Anterior cingulate cortex (tissue), 58 donors: ENCODE results near the gene CELSR1.
"Not testable (repeated sequence)": the region's sequence is repeated elsewhere in the genome, so short reads cannot be mapped to it uniquely, and the experiment has no call there.

Experiments used
- DNase-seq, 58 donors: peaks; one replicate each; lab custom pipeline; 2025; lab: John Stamatoyannopoulos, UW

CELSR1 gene

DNA sequence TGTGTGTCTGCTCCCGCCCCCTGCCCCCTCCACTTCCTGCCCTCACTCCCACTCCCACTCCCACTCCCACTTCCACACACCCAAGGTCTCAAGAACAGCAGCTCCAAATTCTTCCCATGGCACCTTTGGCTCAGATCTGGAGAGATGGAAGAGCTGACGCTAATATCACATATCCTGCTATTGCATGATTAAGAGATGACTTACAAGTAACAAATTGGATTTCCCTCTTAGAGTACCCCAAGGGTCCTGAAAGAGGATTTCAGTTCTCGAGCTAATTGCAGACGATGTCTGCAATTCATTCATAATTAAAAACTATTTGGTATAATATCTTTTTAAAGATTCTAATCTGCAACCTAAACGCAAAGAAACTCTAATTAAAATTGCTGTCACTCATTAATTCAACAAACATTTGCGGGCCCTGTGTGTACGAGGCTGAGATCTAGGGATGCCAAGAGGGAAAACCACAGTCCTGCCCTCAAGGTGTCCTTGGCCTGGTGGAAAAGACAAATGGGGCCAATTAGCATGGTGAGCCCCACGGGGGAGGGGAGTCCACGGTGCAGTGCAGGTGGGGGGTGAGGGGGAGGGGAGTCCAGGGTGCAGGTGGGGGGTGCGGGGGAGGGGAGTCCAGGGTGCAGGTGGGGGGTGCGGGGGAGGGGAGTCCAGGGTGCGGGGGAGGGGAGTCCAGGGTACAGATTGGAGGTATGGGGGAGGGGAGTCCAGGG lies 50.3 kb downstream of the CELSR1 start:
- no peak for DNase-seq

DNA sequence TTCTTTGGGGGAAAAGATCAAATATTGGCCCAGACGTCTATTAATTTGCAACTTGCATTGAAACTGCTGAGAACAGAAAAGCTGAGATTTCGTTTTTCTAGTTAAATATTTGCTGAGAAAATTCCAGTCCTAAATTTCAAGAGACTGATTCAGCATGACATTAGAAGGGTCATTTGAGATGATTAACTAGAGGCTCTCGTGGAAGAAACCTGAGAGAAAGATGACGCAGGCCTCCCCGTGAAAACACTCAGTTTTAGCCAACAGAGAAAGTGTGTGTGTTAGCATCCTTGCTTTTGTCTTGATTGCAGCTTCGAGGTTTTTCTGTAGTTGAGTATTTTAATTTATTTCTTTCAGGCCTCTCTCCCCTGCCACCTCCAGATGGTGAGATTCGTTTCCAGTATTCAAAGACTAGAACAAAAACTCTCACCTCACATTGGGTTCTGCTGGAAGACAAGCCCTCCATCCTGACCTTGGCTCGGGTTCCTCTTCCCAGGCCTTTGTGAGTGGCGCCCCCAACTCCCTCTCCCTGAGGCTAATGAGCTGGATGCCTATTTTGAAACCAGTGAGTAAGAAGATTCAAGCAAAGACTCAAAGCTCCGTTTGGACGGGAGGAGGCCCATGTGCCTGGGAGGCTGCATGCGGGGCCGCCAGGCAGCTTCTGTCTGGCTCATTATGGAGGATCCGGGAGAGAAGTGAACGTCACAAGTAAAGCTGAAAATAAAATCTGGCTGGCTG lies 52.4 kb downstream of the CELSR1 start:
- DNase-seq = peak in 4 of 58 donors; percentile 6 to 33 (median 13)

DNA sequence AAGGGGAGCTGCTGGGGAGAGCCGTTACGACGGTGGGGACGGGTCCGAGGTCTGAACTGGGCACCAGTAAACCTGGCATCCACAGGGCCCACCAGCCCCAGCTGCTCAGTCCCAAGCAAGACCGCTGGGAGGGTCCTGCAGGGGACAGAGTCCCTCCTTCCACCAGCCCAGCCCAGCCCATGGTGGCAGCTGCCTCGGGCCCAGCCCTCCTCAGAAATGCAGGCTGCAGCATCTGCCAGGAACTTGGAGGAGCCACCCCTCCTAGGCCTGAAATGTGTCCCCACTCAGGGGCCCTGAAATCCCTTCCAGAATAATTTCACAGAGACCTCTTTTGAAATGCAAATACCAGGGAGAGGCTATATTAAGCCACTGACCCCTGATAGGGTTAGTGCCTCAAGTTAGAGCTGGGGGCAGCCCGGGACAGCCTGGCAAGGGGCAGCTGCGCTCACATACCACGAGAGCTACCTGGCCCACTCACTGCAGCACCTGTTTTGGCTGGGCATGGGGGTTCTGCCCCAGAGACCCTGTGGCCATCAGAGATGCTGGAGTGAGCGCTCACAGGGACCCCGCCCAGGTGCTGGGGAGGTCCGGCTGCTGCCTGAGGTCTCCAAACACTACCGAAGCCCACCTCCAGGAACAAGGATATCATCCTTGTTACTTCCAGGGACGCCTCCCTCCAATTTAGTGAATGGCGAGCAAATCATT lies 53.1 kb downstream of the CELSR1 start:
- no peak for DNase-seq

DNA sequence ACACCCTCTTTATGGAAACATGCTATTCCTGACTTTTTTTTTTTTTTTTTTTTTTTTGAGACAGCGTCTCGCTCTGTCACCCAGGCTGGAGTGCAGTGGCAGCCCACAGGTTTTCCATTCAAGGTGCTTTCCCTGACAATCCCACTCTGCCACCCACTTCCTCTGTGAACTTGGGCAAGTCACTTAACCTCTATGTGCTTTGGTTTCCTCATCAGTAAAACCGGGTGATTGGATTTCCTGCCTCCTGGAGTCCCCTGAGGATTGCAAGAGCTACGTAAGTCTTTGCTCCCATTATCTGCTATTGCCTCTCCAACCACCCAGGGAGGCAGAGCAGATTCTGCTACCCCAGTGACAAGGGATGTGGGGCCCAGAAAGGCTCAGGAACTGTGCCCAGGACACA lies 54.1 kb downstream of the CELSR1 start:
- DNase-seq = no peak

DNA sequence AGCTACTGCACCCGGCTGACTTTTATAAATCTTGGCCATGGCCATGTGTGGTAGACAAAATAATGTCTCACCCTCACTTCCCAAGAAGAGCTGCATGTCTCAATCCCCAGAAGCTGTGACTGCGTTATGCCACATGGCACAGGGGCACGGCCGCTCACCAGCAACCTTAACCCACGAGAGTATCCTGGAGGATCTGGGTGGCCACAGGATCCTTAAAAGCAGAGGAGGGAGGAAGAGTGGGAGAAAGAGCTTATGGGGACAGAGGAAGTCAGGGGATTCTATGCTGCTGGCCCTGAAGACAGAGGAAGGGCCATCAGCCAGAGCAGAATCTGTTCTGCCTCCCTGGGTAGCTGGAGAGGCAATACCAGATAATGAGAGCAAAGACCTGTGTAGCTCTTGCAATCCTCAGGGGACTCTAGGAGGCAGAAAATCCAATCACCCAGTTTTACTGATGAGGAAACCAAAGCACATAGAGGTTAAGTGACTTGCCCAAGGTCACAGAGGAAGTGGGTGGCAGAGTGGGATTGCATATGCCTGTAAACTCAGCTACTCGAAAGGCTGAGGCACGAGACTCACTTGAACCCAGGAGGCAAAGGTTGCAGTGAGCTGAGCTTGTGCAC lies 55.3 kb downstream of the CELSR1 start:
- no peak for DNase-seq

DNA sequence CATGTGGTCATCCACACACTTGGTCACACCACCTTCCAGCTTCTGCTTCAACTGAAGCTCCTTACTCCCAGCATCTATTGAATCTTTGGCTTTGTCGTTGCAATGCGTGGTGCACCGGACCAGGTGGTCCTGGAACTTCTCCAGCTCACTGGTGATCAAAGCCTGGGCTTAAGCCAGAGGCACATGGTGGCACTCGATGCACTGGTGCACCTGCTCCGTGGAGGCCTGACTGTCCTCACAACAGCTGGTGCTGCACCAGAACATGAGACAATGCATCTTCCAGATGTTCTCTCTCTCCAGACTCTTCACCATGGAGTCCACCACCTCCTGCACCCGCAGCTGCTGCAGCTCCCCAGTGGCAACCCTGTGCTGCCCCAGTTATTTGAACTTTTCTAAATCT lies 56.0 kb downstream of the CELSR1 start:
- DNase-seq = no peak

DNA sequence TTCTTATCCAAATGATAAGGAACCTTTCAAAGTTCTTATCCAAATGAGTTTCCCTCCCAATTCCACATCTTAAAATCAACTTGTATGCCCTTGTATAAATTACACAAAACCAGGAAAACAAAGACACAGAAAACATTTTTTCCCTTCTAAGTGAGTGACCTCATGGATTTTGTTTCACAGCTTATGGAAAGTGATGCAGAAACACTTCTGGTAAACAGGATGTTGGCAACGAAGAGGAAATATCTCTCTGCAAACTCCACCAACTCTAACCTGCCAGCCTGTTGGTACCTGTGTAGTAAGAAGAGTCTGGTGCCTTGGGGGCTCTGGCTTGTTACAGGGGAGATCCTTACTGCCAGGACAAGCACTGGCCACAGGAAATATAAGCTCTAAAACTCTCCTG lies 57.0 kb downstream of the CELSR1 start:
- DNase-seq = no peak

DNA sequence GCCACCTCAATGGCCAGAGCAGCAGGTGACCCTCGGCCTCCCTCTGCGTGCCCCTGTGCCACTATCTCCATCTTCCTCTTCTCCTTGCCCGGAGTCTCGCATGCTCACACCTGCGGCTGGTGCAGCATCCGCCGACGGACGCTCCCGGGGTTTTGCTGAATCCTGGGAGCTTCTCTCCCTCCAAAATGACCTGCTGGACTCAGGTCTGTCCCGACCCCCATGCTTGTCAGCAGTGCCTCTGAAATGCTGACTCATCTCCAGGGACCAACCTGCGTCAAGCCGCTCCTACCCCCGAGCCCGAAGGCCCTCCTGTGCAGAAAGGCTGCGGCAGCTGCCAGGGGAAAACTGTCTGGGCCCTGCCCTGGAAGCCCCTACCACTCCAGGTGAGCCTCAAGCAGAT lies 58.4 kb downstream of the CELSR1 start:
- DNase-seq = no peak

DNA sequence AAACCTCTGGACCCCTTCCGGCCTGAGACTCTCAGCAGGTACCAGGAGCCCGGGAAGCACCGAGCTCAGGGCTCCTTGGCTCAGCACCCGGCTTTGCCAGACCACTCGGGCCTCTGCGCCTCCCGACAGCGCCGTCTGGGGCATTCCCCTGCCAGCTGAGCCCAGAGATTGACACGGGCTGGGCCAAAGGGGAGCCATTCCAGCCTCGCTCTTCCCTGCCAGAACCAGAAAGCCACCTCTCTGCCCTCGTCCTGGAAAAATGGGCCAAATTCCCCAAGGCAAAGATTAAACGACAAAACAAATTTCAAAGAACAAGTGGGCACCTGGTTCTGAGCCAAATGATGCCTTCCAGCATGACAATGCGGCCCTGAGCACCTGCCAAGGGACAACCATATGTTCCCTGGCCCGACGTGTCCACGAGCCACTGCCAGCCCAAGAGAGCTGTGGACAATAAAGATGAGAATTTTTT lies 59.3 kb downstream of the CELSR1 start:
- DNase-seq = no peak

DNA sequence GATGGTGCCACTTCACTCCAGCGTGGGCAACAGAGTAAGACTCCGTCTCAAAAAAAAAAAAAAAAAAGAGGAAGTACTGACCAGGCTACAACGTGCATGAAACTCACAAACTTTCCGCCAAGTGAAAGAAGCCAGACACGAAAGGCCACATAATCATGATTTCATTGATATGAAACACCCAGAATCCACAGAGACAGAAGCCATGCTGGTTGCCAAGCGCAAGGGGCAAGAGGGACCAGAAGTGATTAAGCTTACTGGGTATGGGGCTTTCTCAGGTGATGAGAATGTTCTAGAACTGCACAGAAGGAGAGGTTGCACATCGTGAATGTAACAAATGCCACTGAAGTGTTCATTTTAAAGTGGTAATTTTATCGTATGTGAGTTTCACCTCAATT lies 60.9 kb downstream of the CELSR1 start:
- DNase-seq = no peak

DNA sequence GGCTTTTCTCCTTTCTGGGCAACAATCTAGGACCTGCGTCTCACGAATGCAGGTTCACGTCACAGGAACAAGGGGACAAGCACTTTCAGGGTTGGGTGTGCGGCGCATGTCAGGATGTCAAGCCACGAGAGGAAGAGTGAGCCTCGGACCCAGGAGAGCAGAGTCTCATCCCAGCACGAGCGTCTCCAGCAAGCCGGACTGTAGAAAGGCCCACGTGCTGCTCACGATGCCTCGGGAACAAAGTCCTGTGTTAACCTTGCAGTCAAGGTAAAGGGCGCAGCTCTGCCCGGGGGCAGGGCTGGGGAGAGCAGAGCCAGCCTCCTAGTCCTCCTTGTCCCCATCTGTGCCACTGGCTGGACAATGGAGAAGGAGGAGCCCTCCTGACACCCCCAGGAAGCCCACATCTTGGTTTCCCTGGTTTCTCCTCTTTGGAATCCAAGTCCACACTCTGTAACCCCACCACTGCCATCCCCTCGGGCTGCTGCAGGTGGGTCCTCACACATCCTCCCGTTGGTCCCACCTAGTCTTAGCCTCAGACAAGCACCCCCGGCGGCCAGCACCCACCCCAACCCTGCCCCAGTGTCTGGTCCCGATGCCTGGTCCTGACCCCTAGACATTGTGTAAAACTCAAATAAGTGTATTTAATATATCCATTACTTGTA lies 63.4 kb downstream of the CELSR1 start:
- DNase-seq = no peak

DNA sequence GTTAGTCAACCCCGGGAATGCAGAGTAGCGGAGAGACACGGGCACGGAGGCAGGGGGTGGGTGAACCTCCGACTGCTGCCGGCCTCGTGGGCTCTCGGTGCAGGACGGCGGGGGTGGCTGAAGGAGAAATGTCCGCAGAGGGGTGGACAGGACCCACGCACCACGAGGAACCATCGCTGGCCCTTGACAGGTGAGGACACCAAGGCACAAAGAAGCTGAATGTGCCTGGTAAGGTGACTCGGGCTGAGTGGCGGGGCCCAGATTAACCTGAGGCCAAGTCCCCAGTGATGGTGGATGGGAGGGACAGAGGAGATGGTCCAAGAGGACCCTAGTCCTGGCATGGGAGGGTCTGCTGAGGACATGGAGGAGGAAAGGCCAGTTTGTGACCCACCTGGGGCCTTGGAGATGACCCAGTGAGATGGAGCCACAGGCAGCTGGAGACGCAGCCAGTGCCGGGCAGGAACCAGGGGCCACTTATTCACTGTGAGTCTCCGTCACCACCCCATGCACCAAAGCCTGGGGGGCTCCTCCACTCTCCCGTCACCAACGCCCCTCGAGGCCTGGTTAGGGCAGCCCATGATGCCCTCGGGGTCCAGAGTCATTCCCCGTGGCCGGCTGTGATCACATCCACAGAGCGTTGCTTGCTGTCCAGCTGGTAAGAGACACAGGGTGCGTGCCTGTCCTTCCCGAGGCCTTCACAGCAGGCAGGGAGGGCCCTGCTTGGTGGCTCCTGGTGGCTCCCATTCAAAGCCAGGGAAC lies 64.2 kb downstream of the CELSR1 start:
- DNase-seq = no peak

DNA sequence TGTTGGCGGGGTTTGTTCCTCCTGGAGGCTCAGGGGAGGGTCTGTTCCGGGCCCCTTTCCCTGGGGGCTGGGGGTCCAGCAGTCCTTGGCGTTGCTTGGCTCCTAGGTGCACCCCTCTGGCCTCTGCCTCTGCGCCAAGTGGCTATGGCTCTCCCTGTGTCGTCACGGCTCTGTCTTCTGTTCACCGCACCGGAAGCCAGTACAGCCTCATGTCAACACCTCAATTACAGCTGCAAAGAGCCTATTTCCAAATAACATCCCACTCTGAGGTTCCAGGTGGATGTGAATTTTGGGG lies 64.8 kb downstream of the CELSR1 start:
- no peak for DNase-seq

DNA sequence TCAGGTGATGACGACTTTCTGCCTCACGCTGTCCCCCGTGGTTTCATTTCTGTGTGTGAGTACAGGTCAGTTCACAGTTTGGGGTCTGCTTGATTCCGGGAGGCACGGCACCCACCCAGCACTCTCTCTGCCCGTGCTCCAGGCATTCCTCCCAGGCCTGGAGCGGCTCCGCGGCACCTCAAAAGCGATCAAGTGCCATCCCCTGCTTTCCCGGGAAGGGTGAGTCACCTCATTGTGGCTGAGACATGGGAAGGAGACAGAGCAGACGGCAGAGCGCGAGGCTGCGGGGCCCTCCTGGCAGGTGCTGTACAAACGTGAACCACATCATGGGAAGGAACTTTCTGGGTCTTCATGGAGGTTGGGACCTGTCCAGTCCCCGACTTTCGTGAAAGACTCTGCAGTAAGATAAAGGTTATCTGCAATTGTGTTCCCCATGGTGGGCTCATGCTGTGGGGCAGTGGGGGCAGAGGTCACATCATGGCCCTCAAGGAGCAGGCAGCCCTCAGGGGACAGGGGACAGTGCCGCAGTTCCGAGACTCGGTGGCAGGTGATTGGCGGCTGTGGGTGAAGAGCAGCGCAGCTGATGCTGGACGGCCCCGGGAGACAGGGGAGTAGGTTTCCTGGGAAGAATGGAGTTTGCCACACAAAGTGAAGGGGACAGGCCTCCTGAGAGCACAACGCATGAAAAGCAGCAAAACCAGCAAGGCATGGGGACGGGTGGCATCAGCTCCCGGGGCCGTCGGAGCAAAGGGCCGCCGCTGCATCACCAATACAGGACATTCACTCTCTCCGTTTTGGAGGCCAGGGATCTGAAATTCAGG lies 65.3 kb downstream of the CELSR1 start:
- no peak for DNase-seq

DNA sequence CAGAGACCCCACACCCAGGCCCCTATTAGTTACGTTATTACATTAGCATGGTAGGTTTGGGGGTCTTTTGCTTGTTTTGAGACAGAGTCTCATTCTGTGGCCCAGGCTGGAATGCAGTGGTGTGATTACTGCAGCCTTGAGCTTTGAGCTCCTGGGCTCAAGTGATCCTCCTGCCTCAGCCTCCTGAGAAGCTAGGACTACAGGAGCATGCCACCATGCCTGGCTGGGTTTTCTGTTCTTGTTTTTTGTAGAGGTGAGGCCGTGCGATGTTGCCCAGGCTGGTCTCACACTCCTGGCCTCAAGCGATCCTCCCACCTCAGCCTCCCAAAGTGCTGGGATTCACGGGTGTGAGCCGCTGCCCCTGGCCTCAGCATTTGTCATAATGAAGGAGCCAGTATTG lies 66.1 kb downstream of the CELSR1 start:
- not testable (repeated sequence) for DNase-seq

DNA sequence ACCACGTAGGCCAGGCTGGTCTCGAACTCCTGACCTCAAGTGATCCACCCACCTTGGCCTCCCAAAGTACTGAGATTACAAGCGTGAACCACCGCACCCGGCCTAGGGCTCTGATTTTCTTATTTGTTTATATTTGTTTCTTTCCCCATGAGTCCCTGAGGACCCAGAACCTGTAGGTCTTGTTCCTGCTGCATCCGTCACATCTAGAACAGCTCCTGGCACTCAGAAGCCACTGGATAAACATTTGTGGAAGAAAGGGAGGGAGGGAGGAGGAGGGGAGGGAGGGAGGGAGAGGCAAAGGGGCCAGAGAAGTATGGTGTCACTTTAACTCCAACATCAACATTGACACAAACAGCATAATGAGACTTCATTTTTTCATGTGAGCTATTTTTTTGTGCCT lies 67.7 kb downstream of the CELSR1 start:
- no peak for DNase-seq

DNA sequence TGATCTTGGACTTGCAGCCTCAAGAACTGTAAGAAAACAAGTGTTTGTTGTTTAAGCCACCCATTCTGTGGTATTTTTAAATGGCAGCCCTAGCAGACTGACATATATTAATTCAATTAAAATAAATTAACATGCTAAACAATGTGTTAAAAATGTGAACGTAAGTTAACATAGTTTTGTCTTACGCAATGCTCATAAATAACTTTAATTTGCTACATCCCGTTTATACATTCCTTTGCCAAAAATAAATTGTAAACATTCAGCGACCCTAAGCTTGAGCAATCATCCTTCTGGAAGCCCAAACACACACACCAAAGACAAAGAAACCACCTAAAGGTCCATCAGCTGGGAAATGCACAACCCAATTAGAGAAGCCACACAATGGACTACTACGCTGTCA lies 70.4 kb downstream of the CELSR1 start:
- DNase-seq = no peak

DNA sequence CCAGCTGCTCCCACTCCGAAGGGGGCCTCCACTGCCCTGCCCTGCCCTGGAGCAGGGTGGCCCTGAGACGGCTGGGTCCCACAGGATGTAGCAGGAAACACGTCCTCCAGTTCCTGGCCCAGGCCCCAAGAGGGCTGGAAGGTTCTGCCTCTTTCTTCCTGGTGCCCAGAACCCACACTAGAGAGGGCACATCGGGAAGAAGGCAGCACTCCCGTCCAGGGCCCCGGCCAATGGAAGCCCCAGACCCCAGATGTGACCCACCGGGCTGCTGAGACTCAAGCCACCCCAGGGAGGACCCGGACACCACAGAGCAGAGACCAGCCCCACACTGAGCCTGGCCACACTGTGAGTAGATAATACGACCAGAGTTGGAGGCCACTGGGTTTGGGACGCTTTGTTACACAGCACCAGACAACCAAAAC lies 71.2 kb downstream of the CELSR1 start:
- no peak for DNase-seq

DNA sequence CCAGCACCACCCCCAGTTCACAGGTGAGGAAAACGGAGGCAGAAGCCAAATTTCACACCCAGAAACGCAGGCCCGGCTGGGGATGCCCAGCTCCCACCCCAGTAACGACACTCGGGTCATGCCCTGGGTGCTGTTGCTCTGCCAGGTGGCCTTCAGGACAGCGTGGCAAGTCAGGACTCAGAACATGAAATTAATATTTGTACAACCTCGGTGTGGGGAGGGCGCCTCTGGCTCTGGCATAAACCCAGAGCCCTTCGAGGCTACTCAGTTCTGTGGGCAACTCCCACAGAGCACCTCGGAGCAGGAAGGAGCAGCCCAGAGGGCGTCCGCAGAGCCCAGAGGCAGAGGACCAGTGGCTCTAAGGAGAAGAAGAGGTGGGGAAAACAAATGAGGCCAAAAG lies 71.6 kb downstream of the CELSR1 start:
- no peak for DNase-seq
